H1 (cell line): ENCODE results near the gene RAMACL. TPM values are rescaled to one million over a fixed set of nuclear protein-coding genes. Genes with fewer than 3 reads are reported as not detected.

Source experiments
- CTCF ChIA-PET: fragments of 300-600 bp; sonication (Branson Sonifier 250); formaldehyde crosslinking; loops from one replicate; lab custom pipeline; 2021; ENCODE audit not compliant: partially characterized antibody; lab: Charles Lee
- POLR2A ChIA-PET: fragments of 300-600 bp; sonication (Branson Sonifier 250); formaldehyde crosslinking; loops from one replicate; lab custom pipeline; 2021; ENCODE audit warnings: inconsistent platforms; ENCODE audit not compliant: partially characterized antibody; lab: Charles Lee
- DNase-seq, 2 experiments: peaks; one replicate each; pipeline versions ENCODE4 v3.0.0 to v3.0.0-alpha.2; 2010 to 2022; ENCODE audit warnings: low spot score in 2 of 2, low read depth in 1 of 2, mixed read lengths in 1 of 2
- FAIRE-seq: peaks from 2 replicates; lab custom pipeline; 2011; peaks lifted over from hg19 to GRCh38; lab: Jason Lieb, UNC
- H2AFZ ChIP-seq: 2 replicates; pipeline ENCODE4 v1.8.1; 2012; ENCODE audit warnings: low read length, inconsistent platforms
- H2AK5ac ChIP-seq: 2 replicates; pipeline ENCODE4 v1.6.1; 2013; ENCODE audit warnings: low read depth, low read length
- H2BK120ac ChIP-seq: replicated peaks from 2 replicates; pipeline ENCODE3; 2013; ENCODE audit warnings: low read depth, low read length, inconsistent platforms
- H2BK12ac ChIP-seq: 2 replicates; pipeline ENCODE4 v1.6.1; 2013; ENCODE audit warnings: low read depth, low read length
- H2BK15ac ChIP-seq: 2 replicates; pipeline ENCODE4 v1.6.1; 2013; ENCODE audit warnings: low read length
- H2BK20ac ChIP-seq: 2 replicates; pipeline ENCODE4 v1.6.1; 2013; ENCODE audit warnings: low read length
- H2BK5ac ChIP-seq: 2 replicates; pipeline ENCODE4 v1.6.1; 2013; ENCODE audit warnings: low read depth, low read length
- H3K14ac ChIP-seq: 2 replicates; pipeline ENCODE4 v1.6.1; 2013; ENCODE audit warnings: inconsistent platforms; ENCODE audit not compliant: insufficient read length
- H3K18ac ChIP-seq: 2 replicates; pipeline ENCODE4 v1.6.1; 2013; ENCODE audit warnings: low read length; ENCODE audit errors: extremely low read depth
- H3K23ac ChIP-seq: 2 replicates; pipeline ENCODE4 v1.6.1; 2013; ENCODE audit warnings: inconsistent platforms; ENCODE audit not compliant: insufficient read length
- H3K23me2 ChIP-seq: 2 replicates; pipeline ENCODE4 v1.6.1; 2013; ENCODE audit warnings: low read depth, low read length
- H3K27ac ChIP-seq: 2 replicates; pipeline ENCODE4 v1.6.1; 2011; ENCODE audit warnings: low read depth, low read length, inconsistent platforms
- H3K27me3 ChIP-seq, 4 experiments: replicated peaks in 1 of 4; 1 replicate in 1 of 4; 2 replicates in 3 of 4; pipeline versions ENCODE4 v1.6.1 to v1.8.1; 2011 to 2013; ENCODE audit warnings: low read length in 3 of 4, mild to moderate bottlenecking in 3 of 4, inconsistent platforms in 2 of 4, mixed read lengths in 2 of 4, moderate library complexity in 1 of 4; ENCODE audit not compliant: control insufficient read depth in 3 of 4, insufficient read depth in 3 of 4; ENCODE audit errors: extremely low read depth in 1 of 4
- H3K36me3 ChIP-seq, 4 experiments: 2 replicates each; pipeline versions ENCODE4 v1.6.1 to v1.8.1; 2011 to 2013; ENCODE audit warnings: mild to moderate bottlenecking in 4 of 4, low read length in 3 of 4, moderate library complexity in 2 of 4, control low read depth in 1 of 4, inconsistent platforms in 1 of 4; ENCODE audit not compliant: insufficient read depth in 4 of 4, control insufficient read depth in 2 of 4
- H3K4ac ChIP-seq: replicated peaks from 2 replicates; pipeline ENCODE3; 2013; ENCODE audit warnings: low read length, low read depth, mixed read lengths, inconsistent platforms; ENCODE audit not compliant: insufficient read length
- H3K4me1 ChIP-seq, 4 experiments: replicated peaks in 1 of 4; 1 replicate in 1 of 4; 2 replicates in 3 of 4; pipeline versions ENCODE4 v1.6.1 to v1.8.1; 2011 to 2013; ENCODE audit warnings: low read length in 3 of 4, inconsistent platforms in 2 of 4, mixed read lengths in 1 of 4; ENCODE audit not compliant: insufficient read depth in 4 of 4, control insufficient read depth in 3 of 4
- H3K4me2 ChIP-seq, 2 experiments: 2 replicates each; pipeline versions ENCODE4 v1.6.1 to v1.8.1; 2011 to 2013; ENCODE audit warnings: low read depth in 2 of 2, low read length in 2 of 2, control low read depth in 1 of 2, inconsistent platforms in 1 of 2, mild to moderate bottlenecking in 1 of 2; ENCODE audit not compliant: insufficient read depth in 1 of 2
- H3K4me3 ChIP-seq, 4 experiments: fragments of 200-600, 300-600 bp in 1 of 4; sonication (generic), shearing (Covaris generic), sonication (Bioruptor Twin) in 1 of 4; 2 replicates each; pipeline versions ENCODE4 v1.5.1 to v1.8.1; 2011 to 2016; ENCODE audit warnings: low read length in 4 of 4, low read depth in 3 of 4, control low read depth in 2 of 4, inconsistent platforms in 2 of 4, mild to moderate bottlenecking in 2 of 4, mixed read lengths in 1 of 4, moderate library complexity in 1 of 4; ENCODE audit not compliant: insufficient read depth in 2 of 4; ENCODE audit errors: extremely low read depth in 1 of 4
- H3K56ac ChIP-seq: replicated peaks from 2 replicates; pipeline ENCODE3; 2013; ENCODE audit warnings: low read depth, mild to moderate bottlenecking, mixed read lengths, low read length, inconsistent platforms; ENCODE audit not compliant: insufficient read length
- H3K79me1 ChIP-seq: 2 replicates; pipeline ENCODE4 v1.6.1; 2013; ENCODE audit warnings: low read depth, low read length, control low read depth
- H3K79me2 ChIP-seq, 2 experiments: 2 replicates each; pipeline versions ENCODE4 v1.6.1 to v1.8.1; 2012 to 2013; ENCODE audit warnings: low read length in 2 of 2, mild to moderate bottlenecking in 2 of 2, inconsistent platforms in 1 of 2; ENCODE audit not compliant: insufficient read depth in 2 of 2, control insufficient read depth in 1 of 2
- H3K9ac ChIP-seq, 4 experiments: replicated peaks in 1 of 4; 1 replicate in 1 of 4; 2 replicates in 3 of 4; pipeline versions ENCODE4 v1.6.1 to v1.8.1; 2011 to 2013; ENCODE audit warnings: low read depth in 3 of 4, low read length in 3 of 4, control low read depth in 2 of 4, mild to moderate bottlenecking in 2 of 4, moderate library complexity in 2 of 4, inconsistent platforms in 1 of 4; ENCODE audit errors: extremely low read depth in 1 of 4
- H3K9me3 ChIP-seq, 2 experiments: 2 replicates each; pipeline versions ENCODE4 v1.6.1 to v1.8.1; 2012 to 2013; ENCODE audit warnings: mild to moderate bottlenecking in 2 of 2, moderate library complexity in 2 of 2, control low read depth in 1 of 2, inconsistent platforms in 1 of 2, low read depth in 1 of 2, low read length in 1 of 2, mixed read lengths in 1 of 2; ENCODE audit not compliant: insufficient read depth in 2 of 2
- H4K20me1 ChIP-seq, 2 experiments: replicated peaks in 1 of 2; 2 replicates each; pipeline versions ENCODE3 to v1.8.1; 2011 to 2013; ENCODE audit warnings: inconsistent platforms in 2 of 2, low read length in 2 of 2, mild to moderate bottlenecking in 1 of 2; ENCODE audit not compliant: insufficient read depth in 2 of 2, control insufficient read depth in 1 of 2
- H4K5ac ChIP-seq: 2 replicates; pipeline ENCODE4 v1.6.1; 2013; ENCODE audit warnings: low read length, low read depth, mixed read lengths, inconsistent platforms; ENCODE audit not compliant: insufficient read length
- H4K8ac ChIP-seq: 2 replicates; pipeline ENCODE4 v1.8.0; 2013; ENCODE audit warnings: mild to moderate bottlenecking, moderate library complexity, low read length, inconsistent platforms; ENCODE audit not compliant: insufficient read depth; ENCODE audit errors: extremely low read depth
- H4K91ac ChIP-seq: replicated peaks from 2 replicates; pipeline ENCODE3; 2013; ENCODE audit warnings: low read length, mixed read lengths, inconsistent platforms; ENCODE audit not compliant: insufficient read length
- CBX8 ChIP-seq: fragments of 300-800, 300-1000 bp; sonication (generic); IDR thresholded peaks from 2 replicates; pipeline ENCODE4 v1.7.1; 2016; ENCODE audit warnings: low read depth, low read length, borderline replicate concordance
- EGR1 ChIP-seq: IDR thresholded peaks from 2 replicates; pipeline ENCODE4 v1.6.1; 2011; ENCODE audit warnings: low read depth, low read length, borderline replicate concordance
- POLR2AphosphoS5 ChIP-seq: IDR thresholded peaks from 2 replicates; pipeline ENCODE4 v1.6.1; 2011; ENCODE audit warnings: low read depth, low read length
- RBBP5 ChIP-seq: IDR thresholded peaks from 2 replicates; pipeline ENCODE4 v1.7.1; 2012; ENCODE audit warnings: low read depth, mild to moderate bottlenecking, inconsistent platforms, low read length, moderate library complexity, borderline replicate concordance
- RFX5 ChIP-seq: IDR thresholded peaks from 2 replicates; pipeline ENCODE4 v1.6.1; 2011; ENCODE audit warnings: low read depth, low read length, improper control_type of control experiment, borderline replicate concordance
- SP1 ChIP-seq: IDR thresholded peaks from 2 replicates; pipeline ENCODE4 v1.6.1; 2011; ENCODE audit warnings: low read depth, low read length
- TAF1 ChIP-seq: IDR thresholded peaks from 2 replicates; pipeline ENCODE4 v1.6.1; 2011; ENCODE audit warnings: mild to moderate bottlenecking, low read depth, low read length
- TAF7 ChIP-seq: optimal IDR thresholded peaks from 2 replicates; pipeline ENCODE3; 2011; ENCODE audit warnings: low read depth, mild to moderate bottlenecking, inconsistent platforms, low read length, moderate library complexity, borderline replicate concordance
- ZNF274 ChIP-seq: IDR thresholded peaks from 2 replicates; pipeline ENCODE4 v1.7.0; 2012; ENCODE audit warnings: low read length, borderline replicate concordance; ENCODE audit errors: extremely low read depth
- WGBS, 2 experiments: shearing (Covaris generic) in 1 of 2; methylation state at CpG; one replicate each; pipeline versions ENCODE4 v1.1.6 to v1.1.7; 2013 to 2015; ENCODE audit warnings: low lambda C conversion rate in 2 of 2, mixed read lengths in 2 of 2, inconsistent platforms in 1 of 2, low coverage in 1 of 2, missing lambda C conversion rate in 1 of 2; ENCODE audit not compliant: insufficient replicate concordance in 2 of 2, insufficient coverage in 1 of 2, insufficient read length in 1 of 2; ENCODE audit errors: extremely low coverage in 1 of 2, missing lambda C conversion rate in 1 of 2; 5-methylcytosine and 5-hydroxymethylcytosine counted together
- polyA plus RNA-seq, 7 experiments: library from polyadenylated mRNA; depleted of rRNA in 3 of 7; stranded (reverse) in 5 of 7; unstranded in 2 of 7; fragments of >200 nt in 5 of 7; fragments of 200-250 nt in 2 of 7; gene quantifications; 1 replicate in 5 of 7; 2 replicates in 1 of 7; 4 replicates in 1 of 7; pipeline versions ENCODE4 v1.2.1 to v1.2.3, GENCODE V29; 2011 to 2013; ENCODE audit warnings: missing spikeins in 2 of 7, mixed read lengths in 2 of 7
- total RNA-seq: library from RNA; stranded (reverse); fragmentation: NEBNext Ultra II Directional; extraction: Animal tissue kit (Norgen Biotek cat#: 25700); gene quantifications from 2 replicates; pipeline ENCODE4 v1.2.1, GENCODE V29; 2021
- TF ChIP-seq, protein P1 (sequence below): IDR thresholded peaks from 2 replicates; pipeline ENCODE4 v1.6.1; 2012; ENCODE audit warnings: low read length, inconsistent platforms
- TF ChIP-seq, protein P2 (sequence below): IDR thresholded peaks from 2 replicates; pipeline ENCODE4 v1.6.1; 2011; ENCODE audit warnings: low read depth, mild to moderate bottlenecking, low read length; ENCODE audit not compliant: insufficient read depth

The RAMACL gene
- total and polyA plus RNA-seq, 2 of the 8 experiments (the other 6 are each of a cell fraction or from before 2014, with no cell fraction given), result 0.23 to 0.97 TPM

DNA sequence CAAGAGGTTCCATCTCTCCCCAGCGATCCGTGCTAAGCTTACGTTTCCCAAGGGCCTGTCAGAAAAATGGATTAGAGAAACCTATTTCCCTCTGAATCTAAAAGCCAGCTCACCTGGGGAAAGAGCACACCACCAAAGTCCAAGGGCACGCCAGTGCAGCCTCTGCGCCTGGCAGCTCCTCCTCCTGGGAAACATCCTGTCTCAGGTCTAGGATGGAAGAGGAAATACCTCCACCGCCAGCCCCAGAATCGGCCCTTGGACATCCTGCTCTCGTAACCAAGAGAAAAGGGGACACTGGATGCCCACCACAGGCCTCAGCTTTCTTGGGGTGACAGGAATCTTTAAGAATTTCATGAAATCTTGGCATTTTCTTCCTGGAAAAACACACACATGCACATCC is 18.7 kb downstream of the RAMACL start:
- H3K14ac ChIP-seq, result no peak overlapping the region
- H4K20me1 ChIP-seq, result peaks cover 0 to 4% of the 10 kb centered on the region in 2 experiments
- H3K4me1 ChIP-seq, result peaks cover 4 to 15% (median 8%) of the 10 kb centered on the region in 4 experiments
- peaks cover 10% of the 10 kb centered on the region; the same call in 1 of the 2 replicates for H3K79me1 ChIP-seq
- H2AFZ ChIP-seq, result no peak overlapping the region
- H2BK12ac ChIP-seq, result no peak overlapping the region
- no peaks in the 10 kb centered on the region; a peak in 1 of 7 replicates for H3K27me3 ChIP-seq
- H4K8ac ChIP-seq, result no peak overlapping the region
- H2BK20ac ChIP-seq, result no peak overlapping the region
- no peak overlapping the region for H3K23ac ChIP-seq
- H2BK120ac ChIP-seq, result no peak overlapping the region
- H3K36me3 ChIP-seq, result no peaks in the 10 kb centered on the region
- H3K9ac ChIP-seq, result no peak overlapping the region
- H3K9me3 ChIP-seq, result no peaks in the 10 kb centered on the region
- FAIRE-seq (no peak), DNase-seq (no peak)
- no peak overlapping the region for H4K91ac ChIP-seq
- H4K5ac ChIP-seq, result no peak overlapping the region
- no peak overlapping the region for H3K56ac ChIP-seq
- ChIA-PET CTCF (interaction anchor here (1.1 to 3.5 kb wide), 3 partner anchors 13 to 137 kb away, joined by 3 to 14 read pairs (median 5); no protein-coding TSS in a partner anchor), POLR2A (interaction anchor here (1.2 kb wide), 1 partner anchor 36 kb away, joined by 4 read pairs; no protein-coding TSS in a partner anchor)
- no peak overlapping the region for H3K4ac ChIP-seq
- H3K23me2 ChIP-seq, result no peaks in the 10 kb centered on the region
- no peak overlapping the region for H2BK15ac ChIP-seq
- H2AK5ac ChIP-seq, result no peak overlapping the region
- H3K27ac ChIP-seq, result no peak overlapping the region
- no peak overlapping the region for H3K4me2 ChIP-seq
- H3K4me3 ChIP-seq, result no peak overlapping the region
- peaks cover 0 to 23% of the 10 kb centered on the region in 2 experiments; a peak in 2 of 4 replicates for H3K79me2 ChIP-seq
- no peak overlapping the region for H2BK5ac ChIP-seq
- H3K18ac ChIP-seq, result no peak overlapping the region
- 85% methylated on average over 8 of the region's 8 CpGs; no CpG with 5 or more reads in 1 of the 2 experiments for WGBS, 2 experiments
- TF ChIP-seq POLR2AphosphoS5 (no peak), CBX8 (no peak), TAF7 (no peak), SP1 (no peak), TAF1 (no peak), ZNF274 (no peak), RBBP5 (no peak), RFX5 (no peak), EGR1 (no peak)
- TF ChIP-seq, protein P1, sequence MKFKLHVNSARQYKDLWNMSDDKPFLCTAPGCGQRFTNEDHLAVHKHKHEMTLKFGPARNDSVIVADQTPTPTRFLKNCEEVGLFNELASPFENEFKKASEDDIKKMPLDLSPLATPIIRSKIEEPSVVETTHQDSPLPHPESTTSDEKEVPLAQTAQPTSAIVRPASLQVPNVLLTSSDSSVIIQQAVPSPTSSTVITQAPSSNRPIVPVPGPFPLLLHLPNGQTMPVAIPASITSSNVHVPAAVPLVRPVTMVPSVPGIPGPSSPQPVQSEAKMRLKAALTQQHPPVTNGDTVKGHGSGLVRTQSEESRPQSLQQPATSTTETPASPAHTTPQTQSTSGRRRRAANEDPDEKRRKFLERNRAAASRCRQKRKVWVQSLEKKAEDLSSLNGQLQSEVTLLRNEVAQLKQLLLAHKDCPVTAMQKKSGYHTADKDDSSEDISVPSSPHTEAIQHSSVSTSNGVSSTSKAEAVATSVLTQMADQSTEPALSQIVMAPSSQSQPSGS, result no peak
- TF ChIP-seq, protein P2, sequence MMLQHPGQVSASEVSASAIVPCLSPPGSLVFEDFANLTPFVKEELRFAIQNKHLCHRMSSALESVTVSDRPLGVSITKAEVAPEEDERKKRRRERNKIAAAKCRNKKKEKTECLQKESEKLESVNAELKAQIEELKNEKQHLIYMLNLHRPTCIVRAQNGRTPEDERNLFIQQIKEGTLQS, result no peak
